Stomach (tissue), 4 donors: ENCODE data around the gene RAB3C.

Experiments
- EP300 ChIP-seq: sonication (generic); formaldehyde crosslinking; IDR thresholded peaks from one replicate; pipeline ENCODE4 v1.6.1; 2017; ENCODE audit warnings: antibody characterized with exemption
- POLR2A ChIP-seq, 4 donors: fragments of 450-650 bp; IDR thresholded peaks; one replicate each; pipeline ENCODE4 v1.6.1; 2016; ENCODE audit warnings: antibody characterized with exemption in 4 of 4, control low read depth in 2 of 4, mild to moderate bottlenecking in 1 of 4, moderate library complexity in 1 of 4
- POLR2AphosphoS5 ChIP-seq, 3 donors: sonication (generic); formaldehyde crosslinking; IDR thresholded peaks; one replicate each; pipeline ENCODE4 v1.6.1; 2016; ENCODE audit warnings: antibody characterized with exemption in 3 of 3
- TF ChIP-seq, protein P1 (sequence below), 7 experiments: fragments of 450-650 bp in 4 of 7; fragments of 200-600 bp in 3 of 7; sonication (generic) in 3 of 7; IDR thresholded peaks; one replicate each; pipeline ENCODE4 v1.5.1; 2016 to 2019; ENCODE audit warnings: antibody characterized with exemption in 7 of 7, control low read depth in 2 of 7, mild to moderate bottlenecking in 1 of 7

GRCh38 chr5:58793888-58794657, 211.2 kb downstream of the RAB3C start:
- TF ChIP-seq POLR2A (IDR thresholded peaks at IDR 0.05), result no peak
- TF ChIP-seq, protein P1, sequence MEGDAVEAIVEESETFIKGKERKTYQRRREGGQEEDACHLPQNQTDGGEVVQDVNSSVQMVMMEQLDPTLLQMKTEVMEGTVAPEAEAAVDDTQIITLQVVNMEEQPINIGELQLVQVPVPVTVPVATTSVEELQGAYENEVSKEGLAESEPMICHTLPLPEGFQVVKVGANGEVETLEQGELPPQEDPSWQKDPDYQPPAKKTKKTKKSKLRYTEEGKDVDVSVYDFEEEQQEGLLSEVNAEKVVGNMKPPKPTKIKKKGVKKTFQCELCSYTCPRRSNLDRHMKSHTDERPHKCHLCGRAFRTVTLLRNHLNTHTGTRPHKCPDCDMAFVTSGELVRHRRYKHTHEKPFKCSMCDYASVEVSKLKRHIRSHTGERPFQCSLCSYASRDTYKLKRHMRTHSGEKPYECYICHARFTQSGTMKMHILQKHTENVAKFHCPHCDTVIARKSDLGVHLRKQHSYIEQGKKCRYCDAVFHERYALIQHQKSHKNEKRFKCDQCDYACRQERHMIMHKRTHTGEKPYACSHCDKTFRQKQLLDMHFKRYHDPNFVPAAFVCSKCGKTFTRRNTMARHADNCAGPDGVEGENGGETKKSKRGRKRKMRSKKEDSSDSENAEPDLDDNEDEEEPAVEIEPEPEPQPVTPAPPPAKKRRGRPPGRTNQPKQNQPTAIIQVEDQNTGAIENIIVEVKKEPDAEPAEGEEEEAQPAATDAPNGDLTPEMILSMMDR (IDR thresholded peaks at IDR 0.05), result no peak
- no peak for TF ChIP-seq POLR2AphosphoS5 (IDR thresholded peaks at IDR 0.05)
- no peak for TF ChIP-seq EP300
